Measurements from ENCODE around the gene BCL2L12.

Gene BCL2L12

DNA sequence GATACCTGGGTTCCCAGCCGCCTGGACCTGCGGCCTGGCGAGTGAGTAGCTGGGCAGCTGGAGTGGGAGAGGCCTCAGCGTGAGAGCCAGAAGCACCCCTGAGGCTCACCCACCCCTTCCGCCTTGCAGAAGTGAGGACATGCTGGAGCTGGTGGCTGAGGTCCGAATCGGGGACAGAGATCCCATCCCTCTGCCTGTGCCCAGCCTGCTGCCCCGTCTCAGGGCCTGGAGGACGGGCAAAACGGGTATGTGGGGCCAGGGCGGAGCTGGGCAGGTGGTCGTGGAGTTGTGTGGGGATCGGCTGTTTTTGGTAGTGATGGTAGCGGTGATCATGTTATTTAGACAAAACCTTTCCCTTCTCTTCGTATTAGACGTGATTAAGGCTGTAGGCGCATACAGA lies 19.1 kb upstream of the BCL2L12 start:
- no peak for TF ChIP-seq ARNTL (CRISPR knock-in tag; IDR thresholded peaks at IDR 0.05; ENCODE audit: borderline replicate concordance, low read depth)
- TF ChIP-seq BACH2 (CRISPR knock-in tag; IDR thresholded peaks at IDR 0.05; ENCODE audit: borderline replicate concordance): no peak
- no peak for TF ChIP-seq ZFP3 (CRISPR knock-in tag; IDR thresholded peaks at IDR 0.05)
- no peak for TF ChIP-seq ISL1 (CRISPR knock-in tag; IDR thresholded peaks at IDR 0.05)
- no peak for TF ChIP-seq ZNF70 (CRISPR knock-in tag; IDR thresholded peaks at IDR 0.05)
- no peak for TF ChIP-seq PATZ1 (CRISPR knock-in tag; IDR thresholded peaks at IDR 0.05; ENCODE audit: borderline replicate concordance)
- no peak for TF ChIP-seq POU6F1 (CRISPR knock-in tag; IDR thresholded peaks at IDR 0.05; ENCODE audit: borderline replicate concordance, low read depth)
- TF ChIP-seq CSDC2 (CRISPR knock-in tag; IDR thresholded peaks at IDR 0.05): no peak
- TF ChIP-seq, protein P1, sequence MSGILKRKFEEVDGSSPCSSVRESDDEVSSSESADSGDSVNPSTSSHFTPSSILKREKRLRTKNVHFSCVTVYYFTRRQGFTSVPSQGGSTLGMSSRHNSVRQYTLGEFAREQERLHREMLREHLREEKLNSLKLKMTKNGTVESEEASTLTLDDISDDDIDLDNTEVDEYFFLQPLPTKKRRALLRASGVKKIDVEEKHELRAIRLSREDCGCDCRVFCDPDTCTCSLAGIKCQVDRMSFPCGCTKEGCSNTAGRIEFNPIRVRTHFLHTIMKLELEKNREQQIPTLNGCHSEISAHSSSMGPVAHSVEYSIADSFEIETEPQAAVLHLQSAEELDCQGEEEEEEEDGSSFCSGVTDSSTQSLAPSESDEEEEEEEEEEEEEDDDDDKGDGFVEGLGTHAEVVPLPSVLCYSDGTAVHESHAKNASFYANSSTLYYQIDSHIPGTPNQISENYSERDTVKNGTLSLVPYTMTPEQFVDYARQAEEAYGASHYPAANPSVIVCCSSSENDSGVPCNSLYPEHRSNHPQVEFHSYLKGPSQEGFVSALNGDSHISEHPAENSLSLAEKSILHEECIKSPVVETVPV (CRISPR knock-in tag; IDR thresholded peaks at IDR 0.05): no peak
- no peak for TF ChIP-seq ZNF8 (CRISPR knock-in tag; IDR thresholded peaks at IDR 0.05)
- TF ChIP-seq RARB (CRISPR knock-in tag; IDR thresholded peaks at IDR 0.05): no peak
- no peak for TF ChIP-seq OSR1 (CRISPR knock-in tag; IDR thresholded peaks at IDR 0.05)
- TF ChIP-seq ESRRG (CRISPR knock-in tag; IDR thresholded peaks at IDR 0.05): no peak
- no peak for ATAC-seq

DNA sequence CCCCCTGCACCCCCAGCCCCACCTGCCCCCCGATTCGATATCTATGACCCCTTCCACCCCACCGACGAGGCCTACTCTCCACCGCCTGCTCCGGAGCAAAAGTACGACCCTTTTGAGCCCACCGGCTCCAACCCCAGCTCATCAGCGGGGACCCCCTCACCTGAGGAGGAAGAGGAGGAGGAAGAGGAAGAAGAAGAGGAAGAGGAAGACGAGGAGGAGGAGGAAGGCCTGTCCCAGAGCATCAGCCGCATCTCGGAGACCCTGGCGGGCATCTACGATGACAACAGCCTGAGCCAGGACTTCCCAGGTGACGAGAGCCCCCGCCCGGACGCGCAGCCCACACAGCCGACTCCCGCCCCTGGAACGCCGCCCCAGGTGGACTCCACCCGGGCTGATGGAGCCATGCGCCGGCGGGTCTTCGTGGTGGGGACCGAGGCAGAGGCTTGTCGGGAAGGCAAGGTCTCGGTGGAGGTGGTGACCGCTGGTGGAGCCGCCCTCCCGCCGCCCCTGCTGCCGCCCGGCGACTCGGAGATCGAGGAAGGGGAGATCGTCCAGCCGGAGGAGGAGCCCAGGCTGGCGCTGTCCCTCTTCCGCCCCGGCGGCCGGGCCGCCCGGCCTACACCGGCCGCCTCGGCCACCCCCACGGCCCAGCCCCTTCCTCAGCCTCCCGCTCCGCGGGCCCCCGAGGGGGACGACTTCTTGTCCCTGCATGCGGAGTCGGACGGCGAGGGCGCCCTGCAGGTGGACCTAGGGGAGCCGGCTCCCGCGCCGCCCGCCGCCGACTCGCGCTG lies 14.5 kb upstream of the BCL2L12 start:
- ATAC-seq: no peak
- TF ChIP-seq PATZ1 (CRISPR knock-in tag; IDR thresholded peaks at IDR 0.05; ENCODE audit: borderline replicate concordance): no peak
- TF ChIP-seq CSDC2 (CRISPR knock-in tag; IDR thresholded peaks at IDR 0.05): no peak
- TF ChIP-seq RARB (CRISPR knock-in tag; IDR thresholded peaks at IDR 0.05): no peak
- no peak for TF ChIP-seq PPARA (CRISPR knock-in tag; IDR thresholded peaks at IDR 0.05; ENCODE audit: borderline replicate concordance)
- TF ChIP-seq ARNTL (CRISPR knock-in tag; IDR thresholded peaks at IDR 0.05; ENCODE audit: borderline replicate concordance, low read depth): no peak
- TF ChIP-seq, protein P1 (CRISPR knock-in tag; IDR thresholded peaks at IDR 0.05): no peak
- no peak for TF ChIP-seq ZNF8 (CRISPR knock-in tag; IDR thresholded peaks at IDR 0.05)
- TF ChIP-seq ESRRG (CRISPR knock-in tag; IDR thresholded peaks at IDR 0.05): no peak
- no peak for TF ChIP-seq ZC3H10 (CRISPR knock-in tag; IDR thresholded peaks at IDR 0.05)
- no peak for TF ChIP-seq ZNF70 (CRISPR knock-in tag; IDR thresholded peaks at IDR 0.05)

- ATAC-seq: no peak
- TF ChIP-seq, protein P1 (CRISPR knock-in tag; IDR thresholded peaks at IDR 0.05): no peak
- TF ChIP-seq PATZ1 (CRISPR knock-in tag; IDR thresholded peaks at IDR 0.05; ENCODE audit: borderline replicate concordance) (no peak), TOX (CRISPR knock-in tag; IDR thresholded peaks at IDR 0.05; ENCODE audit: borderline replicate concordance) (no peak), ESRRG (CRISPR knock-in tag; IDR thresholded peaks at IDR 0.05) (no peak), ZC3H10 (CRISPR knock-in tag; IDR thresholded peaks at IDR 0.05) (no peak), ZNF8 (CRISPR knock-in tag; IDR thresholded peaks at IDR 0.05) (no peak), ZFP30 (CRISPR knock-in tag; IDR thresholded peaks at IDR 0.05) (no peak), OSR1 (CRISPR knock-in tag; IDR thresholded peaks at IDR 0.05) (no peak), PPARA (CRISPR knock-in tag; IDR thresholded peaks at IDR 0.05; ENCODE audit: borderline replicate concordance) (no peak), ZFP3 (CRISPR knock-in tag; IDR thresholded peaks at IDR 0.05) (no peak), GLIS3 (CRISPR knock-in tag; IDR thresholded peaks at IDR 0.05) (no peak), CSDC2 (CRISPR knock-in tag; IDR thresholded peaks at IDR 0.05) (no peak), SNAI2 (CRISPR knock-in tag; IDR thresholded peaks at IDR 0.05) (no peak), ZNF70 (CRISPR knock-in tag; IDR thresholded peaks at IDR 0.05) (no peak), ARNTL (CRISPR knock-in tag; IDR thresholded peaks at IDR 0.05; ENCODE audit: borderline replicate concordance, low read depth) (no peak)
- TF ChIP-seq, protein P2, sequence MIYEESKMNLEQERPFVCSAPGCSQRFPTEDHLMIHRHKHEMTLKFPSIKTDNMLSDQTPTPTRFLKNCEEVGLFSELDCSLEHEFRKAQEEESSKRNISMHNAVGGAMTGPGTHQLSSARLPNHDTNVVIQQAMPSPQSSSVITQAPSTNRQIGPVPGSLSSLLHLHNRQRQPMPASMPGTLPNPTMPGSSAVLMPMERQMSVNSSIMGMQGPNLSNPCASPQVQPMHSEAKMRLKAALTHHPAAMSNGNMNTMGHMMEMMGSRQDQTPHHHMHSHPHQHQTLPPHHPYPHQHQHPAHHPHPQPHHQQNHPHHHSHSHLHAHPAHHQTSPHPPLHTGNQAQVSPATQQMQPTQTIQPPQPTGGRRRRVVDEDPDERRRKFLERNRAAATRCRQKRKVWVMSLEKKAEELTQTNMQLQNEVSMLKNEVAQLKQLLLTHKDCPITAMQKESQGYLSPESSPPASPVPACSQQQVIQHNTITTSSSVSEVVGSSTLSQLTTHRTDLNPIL (CRISPR knock-in tag; IDR thresholded peaks at IDR 0.05; ENCODE audit: low read depth): no peak
These were observed 13.7 kb upstream of the BCL2L12 start for GRCh38 chr19:49651820-49652550.
